Astrocyte of the spinal cord (primary cell): Measurements from ENCODE around the gene COL6A3.
"Not testable (repeated sequence)": the region's sequence is repeated elsewhere in the genome, so short reads cannot be mapped to it uniquely, and the experiment has no call there.

Experiments used
- DNase-seq: peaks from one replicate; pipeline ENCODE4 v3.0.0; 2011; ENCODE audit warnings: low read depth, low spot score
- H3K4me3 ChIP-seq: 2 replicates; pipeline ENCODE4 v1.5.1; 2011; ENCODE audit warnings: low read depth, mild to moderate bottlenecking, low read length, moderate library complexity
- CTCF ChIP-seq: IDR thresholded peaks from 2 replicates; pipeline ENCODE4 v1.5.1; 2012; ENCODE audit warnings: low read depth, mild to moderate bottlenecking, low read length, inconsistent platforms
- in situ Hi-C: cut with HindIII; loops from 2 replicates; pipeline ENCODE4 v1.10.0; 2017; ENCODE audit warnings: low sequenced_read_pairs

Gene COL6A3

DNA sequence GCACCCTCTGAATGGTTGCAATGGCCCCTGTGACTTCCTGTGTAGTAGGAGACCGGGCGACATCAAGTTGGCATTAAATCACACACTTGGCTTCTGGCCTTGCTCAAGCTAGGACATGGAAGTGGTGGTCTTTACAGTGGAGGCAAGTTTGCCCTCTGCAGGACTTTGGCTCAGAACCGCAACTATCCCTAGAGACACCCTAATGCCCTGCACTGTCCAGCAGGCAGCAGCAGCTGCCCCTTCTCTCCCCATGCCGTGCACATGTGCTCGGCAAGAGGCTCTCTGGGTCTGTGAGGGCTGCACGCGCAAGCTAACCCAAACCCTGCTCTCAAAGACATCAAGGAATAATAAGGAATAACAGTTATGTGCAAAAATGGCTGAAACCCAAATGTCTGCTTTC lies 106.5 kb downstream of the COL6A3 start:
- TF ChIP-seq CTCF: no peak
- no peak for DNase-seq
- in situ Hi-C loops: no loop called here
- no peak overlapping the region for H3K4me3 ChIP-seq

DNA sequence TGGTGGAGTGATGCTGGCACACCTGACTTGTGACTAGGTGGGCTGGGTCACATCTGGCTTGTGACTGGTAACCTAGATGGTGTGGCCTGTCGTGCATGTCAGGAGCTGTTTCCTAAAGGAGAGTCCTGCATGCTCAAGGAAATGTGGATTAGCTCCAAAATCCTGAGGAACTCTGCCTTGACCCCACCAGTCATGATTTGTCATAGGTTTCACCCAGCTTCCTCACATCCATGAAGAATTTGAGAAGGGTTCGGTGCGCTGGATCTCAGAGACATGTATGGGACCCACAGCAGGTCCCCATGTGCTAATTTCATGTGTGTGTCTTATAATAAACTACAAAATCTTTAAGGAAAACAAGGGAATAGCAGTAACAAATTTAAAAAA lies 107.2 kb downstream of the COL6A3 start:
- H3K4me3 ChIP-seq: no peak overlapping the region
- in situ Hi-C loops: no loop called here
- no peak for TF ChIP-seq CTCF
- no peak for DNase-seq

GRCh38 chr2:237306083-237306786 lies 107.7 kb downstream of the COL6A3 start:
- H3K4me3 ChIP-seq: no peak overlapping the region
- DNase-seq: peak; percentile 94
- no peak for TF ChIP-seq CTCF
- in situ Hi-C loops: no loop called here

DNA sequence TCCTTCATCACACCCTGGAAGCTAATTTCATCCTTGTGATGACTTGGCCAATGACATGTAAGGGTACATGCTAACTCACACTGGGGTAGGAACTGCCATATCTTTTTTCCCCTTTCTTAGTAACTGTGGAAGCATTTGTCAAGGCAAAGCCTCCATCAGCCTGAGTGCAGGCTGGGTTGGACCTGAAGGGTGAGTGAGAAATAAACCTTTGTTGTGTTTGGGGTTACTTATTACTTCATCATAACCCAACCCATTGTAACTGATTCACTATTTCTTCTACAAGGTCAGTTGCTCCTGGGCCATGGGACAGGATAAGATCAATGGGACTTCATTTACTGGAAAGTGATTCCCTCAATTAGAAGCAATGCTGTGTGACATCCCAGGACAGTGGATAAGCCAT lies 108.4 kb downstream of the COL6A3 start:
- in situ Hi-C loops: no loop called here
- no peak for TF ChIP-seq CTCF
- no peak overlapping the region for H3K4me3 ChIP-seq
- no peak for DNase-seq

- DNase-seq: peak; percentile 93
- in situ Hi-C loops: no loop called here
Observed at GRCh38 chr2:237304763-237305514, 109.0 kb downstream of the COL6A3 start.

DNA sequence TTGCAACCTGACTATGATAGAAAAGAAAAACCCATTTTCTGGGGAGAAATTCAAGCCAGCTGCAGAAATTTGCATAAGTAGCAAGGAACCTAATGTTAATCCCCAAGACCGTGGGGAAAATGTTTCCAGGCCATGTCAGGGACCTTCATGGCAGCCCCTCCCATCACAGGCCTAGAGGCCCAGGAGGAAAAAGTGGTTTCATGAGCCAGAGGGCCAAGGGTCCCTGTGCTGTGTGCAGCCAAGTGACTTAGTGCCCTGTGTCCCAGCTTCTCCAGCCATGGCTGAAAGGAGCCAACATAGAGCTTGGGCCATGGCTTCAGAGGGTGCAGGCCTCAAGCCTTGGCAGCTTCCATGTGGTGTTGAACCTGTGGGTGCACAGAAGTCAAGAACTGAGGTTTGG lies 110.7 kb downstream of the COL6A3 start:
- in situ Hi-C loops, DNase-seq, H3K4me3 ChIP-seq: not testable (repeated sequence)

More at GRCh38 chr2:237304763-237305514, 109.0 kb downstream of the COL6A3 start:
- TF ChIP-seq CTCF: no peak
- H3K4me3 ChIP-seq: no peak overlapping the region

DNA sequence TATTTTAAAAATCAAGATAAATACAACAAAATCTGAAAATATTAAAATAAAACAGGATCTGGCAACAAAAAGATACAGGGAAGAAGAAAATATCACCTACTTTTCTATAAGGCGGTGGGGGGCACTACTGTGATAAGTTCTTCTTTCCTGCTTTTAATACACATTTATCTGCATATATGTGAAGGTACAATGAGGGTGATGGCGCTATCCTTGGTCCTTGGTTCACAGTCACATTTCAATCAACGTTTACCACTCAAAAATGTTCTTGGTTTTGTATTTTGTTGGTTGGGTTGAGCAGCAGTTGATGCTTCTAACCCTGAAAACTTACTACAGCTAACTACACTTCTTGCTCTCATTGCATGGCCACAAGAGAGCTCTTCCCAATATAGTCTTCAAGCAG lies 112.4 kb downstream of the COL6A3 start:
- TF ChIP-seq CTCF: no peak
- in situ Hi-C loops: no loop called here
- no peak for DNase-seq
- H3K4me3 ChIP-seq: no peak overlapping the region
